Neuronal stem cell (in vitro differentiated cells): ENCODE results near the gene AGAP1.
A peak's percentile ranks its signal among the peaks of the same experiment; 100 is the strongest.

ENCODE experiments used
- DNase-seq: peaks from one replicate; pipeline ENCODE4 v3.0.0-alpha.2; 2013; ENCODE audit warnings: low spot score
- H2AFZ ChIP-seq: one replicate; pipeline ENCODE4 v1.6.1; 2013; ENCODE audit warnings: mild to moderate bottlenecking, low read length, inconsistent platforms
- H2AK5ac ChIP-seq: 2 replicates; pipeline ENCODE4 v1.6.1; 2013; ENCODE audit warnings: low read depth, mild to moderate bottlenecking, inconsistent platforms, low read length, moderate library complexity, mixed read lengths
- H2BK120ac ChIP-seq: 2 replicates; pipeline ENCODE4 v1.6.1; 2013; ENCODE audit warnings: low read depth, mild to moderate bottlenecking, inconsistent platforms, low read length, moderate library complexity, mixed read lengths
- H2BK12ac ChIP-seq: one replicate; pipeline ENCODE4 v1.6.1; 2013; ENCODE audit warnings: low read length, inconsistent platforms
- H2BK15ac ChIP-seq: 2 replicates; pipeline ENCODE4 v1.6.1; 2013; ENCODE audit warnings: mild to moderate bottlenecking, low read length, inconsistent platforms, mixed read lengths
- H2BK5ac ChIP-seq: one replicate; pipeline ENCODE4 v1.6.1; 2013; ENCODE audit warnings: inconsistent platforms, mild to moderate bottlenecking, low read length, moderate library complexity
- H3K14ac ChIP-seq: one replicate; pipeline ENCODE4 v1.6.1; 2013; ENCODE audit warnings: low read length, inconsistent platforms
- H3K18ac ChIP-seq: 2 replicates; pipeline ENCODE4 v1.6.1; 2013; ENCODE audit warnings: low read length, inconsistent platforms
- H3K23ac ChIP-seq: 2 replicates; pipeline ENCODE4 v1.6.1; 2013; ENCODE audit warnings: low read depth, mild to moderate bottlenecking, mixed read lengths, low read length, inconsistent platforms; ENCODE audit not compliant: poor library complexity
- H3K27ac ChIP-seq: replicated peaks from 3 replicates; pipeline ENCODE4 v1.5.1; 2013; ENCODE audit warnings: low read length, inconsistent platforms
- H3K27me3 ChIP-seq, 3 experiments: 2 replicates each; pipeline ENCODE4 v1.6.1; 2013; ENCODE audit warnings: low read length in 3 of 3, mild to moderate bottlenecking in 2 of 3, inconsistent platforms in 1 of 3, low read depth in 1 of 3, mixed read lengths in 1 of 3, moderate library complexity in 1 of 3; ENCODE audit not compliant: control insufficient read depth in 3 of 3, insufficient read depth in 3 of 3
- H3K36me3 ChIP-seq, 2 donors: replicated peaks in 1 of 2; 2 replicates each; pipeline ENCODE4 v1.6.1; 2013; ENCODE audit warnings: low read length in 2 of 2; ENCODE audit not compliant: control insufficient read depth in 2 of 2, insufficient read depth in 2 of 2
- H3K4ac ChIP-seq: 2 replicates; pipeline ENCODE4 v1.6.1; 2013; ENCODE audit warnings: inconsistent platforms, mild to moderate bottlenecking, low read length, moderate library complexity
- H3K4me1 ChIP-seq, 2 donors: 1 replicate in 1 of 2; 2 replicates in 1 of 2; pipeline ENCODE4 v1.6.1; 2013; ENCODE audit warnings: low read length in 2 of 2, low read depth in 1 of 2; ENCODE audit not compliant: control insufficient read depth in 2 of 2, insufficient read depth in 1 of 2
- H3K4me2 ChIP-seq: one replicate; pipeline ENCODE4 v1.6.1; 2013; ENCODE audit warnings: mild to moderate bottlenecking, low read length, inconsistent platforms; ENCODE audit not compliant: insufficient read depth, poor library complexity, severe bottlenecking
- H3K4me3 ChIP-seq, 2 donors: 2 replicates each; pipeline ENCODE4 v1.5.1; 2013; ENCODE audit warnings: low read length in 2 of 2, mild to moderate bottlenecking in 2 of 2, inconsistent platforms in 1 of 2, moderate library complexity in 1 of 2
- H3K79me1 ChIP-seq: one replicate; pipeline ENCODE4 v1.6.1; 2013; ENCODE audit warnings: low read depth, mild to moderate bottlenecking, inconsistent platforms, low read length, moderate library complexity
- H3K9ac ChIP-seq: one replicate; pipeline ENCODE4 v1.6.1; 2013; ENCODE audit warnings: mild to moderate bottlenecking, low read depth, low read length, inconsistent platforms; ENCODE audit not compliant: poor library complexity
- H3K9me3 ChIP-seq, 2 donors: replicated peaks in 1 of 2; 2 replicates each; pipeline versions ENCODE3 to v1.6.1; 2013; ENCODE audit warnings: low read length in 2 of 2, mild to moderate bottlenecking in 2 of 2, inconsistent platforms in 1 of 2, low read depth in 1 of 2, mixed read lengths in 1 of 2, moderate library complexity in 1 of 2; ENCODE audit not compliant: control insufficient read depth in 2 of 2, insufficient read depth in 1 of 2
- H4K8ac ChIP-seq: one replicate; pipeline ENCODE4 v1.6.1; 2013; ENCODE audit warnings: low read depth, mild to moderate bottlenecking, inconsistent platforms, low read length, moderate library complexity
- H4K91ac ChIP-seq: one replicate; pipeline ENCODE4 v1.6.1; 2013; ENCODE audit warnings: low read length, low read depth, mild to moderate bottlenecking, inconsistent platforms; ENCODE audit not compliant: poor library complexity
- WGBS, 2 donors: extraction: QIAGEN DNeasy Blood & Tissue Kit; methylation state at CpG; one replicate each; pipeline ENCODE4 v1.1.7; 2013; ENCODE audit warnings: missing lambda C conversion rate in 2 of 2, mixed read lengths in 1 of 2; ENCODE audit not compliant: insufficient read length in 2 of 2, insufficient replicate concordance in 1 of 2; ENCODE audit errors: extremely low coverage in 2 of 2; 5-methylcytosine and 5-hydroxymethylcytosine counted together

The AGAP1 gene

DNA sequence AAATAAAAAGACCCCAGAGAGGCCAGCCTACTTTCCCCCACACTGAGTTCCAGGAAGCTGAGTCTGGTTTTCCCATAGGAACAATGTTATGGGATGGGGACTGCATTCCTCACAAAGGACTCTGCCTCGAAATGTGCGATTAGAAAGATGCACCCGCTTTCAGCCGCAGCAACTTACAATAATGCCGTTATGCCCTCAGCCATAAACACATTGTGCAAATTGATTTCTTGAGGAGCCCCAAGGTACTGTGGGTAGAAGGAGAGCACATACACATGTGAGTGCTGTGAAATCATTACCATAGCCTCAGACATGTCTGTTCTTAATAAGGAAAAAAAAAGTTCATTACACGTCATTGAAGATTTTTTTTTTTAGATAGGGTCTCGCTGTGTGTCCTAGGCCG lies 64.7 kb downstream of the AGAP1 start:
- Histone ChIP-seq H4K8ac (no peak overlapping the region), H4K91ac (no peak overlapping the region), H3K27me3 (no peaks in the 10 kb centered on the region), H3K4ac (no peak overlapping the region), H2BK5ac (no peak overlapping the region), H3K79me1 (peaks cover 6% of the 10 kb centered on the region), H3K18ac (no peak overlapping the region), H3K9ac (no peak overlapping the region), H2BK120ac (no peak overlapping the region), H3K4me1 (peaks cover 4 to 15% of the 10 kb centered on the region in 2 donors), H3K27ac (no peak overlapping the region), H2AFZ (no peak overlapping the region), H3K23ac (no peak overlapping the region), H3K4me2 (no peak overlapping the region), H3K36me3 (no peaks in the 10 kb centered on the region), H2AK5ac (no peak overlapping the region), H3K14ac (no peak overlapping the region), H3K4me3 (no peak overlapping the region), H3K9me3 (peaks cover 1 to 2% of the 10 kb centered on the region in 2 donors), H2BK12ac (no peak overlapping the region), H2BK15ac (no peak overlapping the region)
- no peak for DNase-seq
- WGBS, 2 donors, result no CpG with 5 or more reads among the region's 8 CpGs

DNA sequence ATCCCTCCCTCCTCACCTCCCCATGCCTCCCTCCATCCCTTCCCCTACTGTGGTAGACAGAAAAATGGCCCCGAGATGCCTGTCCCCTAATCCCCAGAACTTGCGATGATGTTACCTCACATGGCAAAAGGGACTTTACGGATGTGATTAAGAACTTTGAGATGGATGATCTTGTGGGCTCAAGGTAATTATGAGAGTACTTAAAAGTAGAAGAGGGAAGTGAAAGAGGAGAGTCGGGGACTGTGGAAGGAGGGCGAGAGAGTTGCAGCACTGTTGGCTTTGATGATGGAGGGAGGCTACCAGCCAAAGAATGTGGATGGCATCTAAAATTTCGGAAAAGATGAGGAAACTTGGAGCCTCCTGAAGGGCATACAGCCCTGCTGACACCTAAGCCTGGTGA lies 66.5 kb downstream of the AGAP1 start:
- no peak overlapping the region for H2BK15ac ChIP-seq
- no peak overlapping the region for H3K14ac ChIP-seq
- H2BK120ac ChIP-seq, result no peak overlapping the region
- no peak overlapping the region for H3K23ac ChIP-seq
- H2BK12ac ChIP-seq, result no peak overlapping the region
- no peak overlapping the region for H3K4ac ChIP-seq
- no peak overlapping the region for H3K18ac ChIP-seq
- peaks cover 1 to 2% of the 10 kb centered on the region in 2 donors for H3K9me3 ChIP-seq
- no peaks in the 10 kb centered on the region for H3K27me3 ChIP-seq
- H3K27ac ChIP-seq, result no peak overlapping the region
- H4K8ac ChIP-seq, result no peak overlapping the region
- DNase-seq, result no peak
- H3K4me1 ChIP-seq, result peaks cover 4 to 9% of the 10 kb centered on the region in 2 donors
- no peak overlapping the region for H3K9ac ChIP-seq
- H4K91ac ChIP-seq, result no peak overlapping the region
- H2AK5ac ChIP-seq, result no peak overlapping the region
- H2AFZ ChIP-seq, result no peak overlapping the region
- no peak overlapping the region for H3K4me2 ChIP-seq
- H3K4me3 ChIP-seq, result no peak overlapping the region
- whole genome bisulfite sequencing, 2 donors, result no CpG with 5 or more reads among the region's 6 CpGs
- H2BK5ac ChIP-seq, result no peak overlapping the region
- H3K79me1 ChIP-seq, result peaks cover 13% of the 10 kb centered on the region
- H3K36me3 ChIP-seq, result no peaks in the 10 kb centered on the region

DNA sequence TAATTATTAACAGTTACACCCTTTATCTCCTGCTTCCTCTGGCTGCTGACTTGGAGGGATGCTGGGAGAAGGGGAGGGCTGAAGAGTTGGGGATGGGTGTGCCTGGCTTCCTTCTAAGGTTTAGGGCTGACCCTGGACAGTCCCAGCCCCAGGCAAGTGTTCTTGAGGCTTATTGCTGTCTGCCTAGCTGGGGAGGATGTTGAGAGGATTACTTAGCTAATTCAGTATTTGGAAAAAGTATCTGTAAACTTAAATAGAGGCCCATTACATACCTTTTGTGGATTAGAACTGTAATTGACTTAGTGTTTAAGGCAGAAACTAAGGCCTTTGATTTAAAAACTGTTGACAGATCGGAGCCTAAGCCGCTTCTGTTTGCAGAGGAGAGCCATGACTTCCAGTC lies 67.6 kb downstream of the AGAP1 start:
- H3K27ac ChIP-seq, result no peak overlapping the region

DNA sequence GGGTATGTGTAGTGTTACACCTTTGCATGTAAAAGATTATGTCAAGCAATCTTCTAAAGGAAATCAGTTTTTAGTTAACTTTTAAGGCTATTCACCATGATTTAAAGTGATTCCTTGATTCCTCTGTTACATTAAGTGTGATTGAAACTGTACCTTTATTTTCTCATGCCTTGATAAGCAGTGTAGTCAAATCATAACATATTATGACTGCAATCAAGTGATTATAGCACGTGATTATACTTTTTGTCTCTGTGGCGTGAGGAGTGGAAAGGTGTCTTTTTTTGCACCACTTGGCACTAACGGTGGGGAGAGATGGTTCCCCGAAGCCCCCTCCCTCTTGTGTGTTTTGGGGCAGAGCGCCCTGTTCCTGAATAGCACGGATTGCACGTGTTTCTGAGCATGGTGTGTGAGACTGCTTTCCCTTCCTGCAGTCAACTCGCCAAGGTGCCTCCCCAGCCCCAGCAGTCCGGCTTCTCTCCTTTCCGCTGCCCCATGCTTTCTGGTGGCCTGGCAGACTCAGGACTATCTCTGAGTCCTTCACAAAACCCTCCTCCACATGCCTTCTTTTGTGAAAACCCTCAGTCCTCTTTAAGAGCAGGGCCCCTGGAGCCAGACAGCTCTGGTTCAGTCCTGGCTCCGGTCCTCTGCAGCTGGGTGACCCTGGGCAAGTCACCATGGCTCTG lies 68.4 kb downstream of the AGAP1 start:
- H3K14ac ChIP-seq, result no peak overlapping the region
- H2BK15ac ChIP-seq, result no peak overlapping the region
- H3K27ac ChIP-seq, result no peak overlapping the region
- H2BK120ac ChIP-seq, result no peak overlapping the region
- H3K4me2 ChIP-seq, result no peak overlapping the region
- H3K79me1 ChIP-seq, result peaks cover 13% of the 10 kb centered on the region
- H3K9me3 ChIP-seq, result peaks cover 1 to 3% of the 10 kb centered on the region in 2 donors
- H3K18ac ChIP-seq, result no peak overlapping the region
- no peak overlapping the region for H4K91ac ChIP-seq
- WGBS, 2 donors, result no CpG with 5 or more reads among the region's 11 CpGs
- peak overlapping the region; percentile 25 for H3K9ac ChIP-seq
- H2BK5ac ChIP-seq, result no peak overlapping the region
- H2AK5ac ChIP-seq, result no peak overlapping the region
- no peak overlapping the region for H2BK12ac ChIP-seq
- no peak overlapping the region for H3K23ac ChIP-seq
- no peak for DNase-seq
- no peak overlapping the region for H4K8ac ChIP-seq
- no peaks in the 10 kb centered on the region for H3K27me3 ChIP-seq
- H3K36me3 ChIP-seq, result no peaks in the 10 kb centered on the region
- no peak overlapping the region for H3K4me3 ChIP-seq
- H3K4ac ChIP-seq, result no peak overlapping the region
- H3K4me1 ChIP-seq, result peaks cover 4 to 9% of the 10 kb centered on the region in 2 donors
- H2AFZ ChIP-seq, result no peak overlapping the region

More for the DNA sequence above, 67.6 kb downstream of the AGAP1 start:
- no peak overlapping the region for H2BK120ac ChIP-seq
- no peak overlapping the region for H3K4me3 ChIP-seq
- H4K8ac ChIP-seq, result no peak overlapping the region
- H3K14ac ChIP-seq, result no peak overlapping the region
- peaks cover 4 to 9% of the 10 kb centered on the region in 2 donors for H3K4me1 ChIP-seq
- no peak overlapping the region for H2AFZ ChIP-seq
- H3K79me1 ChIP-seq, result peaks cover 13% of the 10 kb centered on the region
- no peak overlapping the region for H2BK5ac ChIP-seq
- no peak overlapping the region for H3K4me2 ChIP-seq
- no CpG with 5 or more reads among the region's 2 CpGs for WGBS, 2 donors
- no peaks in the 10 kb centered on the region for H3K36me3 ChIP-seq
- no peak for DNase-seq
- H2BK15ac ChIP-seq, result no peak overlapping the region
- no peak overlapping the region for H2AK5ac ChIP-seq
- no peaks in the 10 kb centered on the region for H3K27me3 ChIP-seq
- peaks cover 1 to 2% of the 10 kb centered on the region in 2 donors for H3K9me3 ChIP-seq
- H3K23ac ChIP-seq, result no peak overlapping the region
- no peak overlapping the region for H3K9ac ChIP-seq
- no peak overlapping the region for H3K4ac ChIP-seq
- no peak overlapping the region for H2BK12ac ChIP-seq
- H3K18ac ChIP-seq, result no peak overlapping the region
- no peak overlapping the region for H4K91ac ChIP-seq
